ENCODE results near the gene USP36. TPM values are rescaled to one million over a fixed set of nuclear protein-coding genes. Genes with fewer than 3 reads are reported as not detected.
A peak's percentile ranks its signal among the peaks of the same experiment; 100 is the strongest.
"Not testable (repeated sequence)": the region's sequence is repeated elsewhere in the genome, so short reads cannot be mapped to it uniquely, and the experiment has no call there.

USP36 gene
- total RNA-seq, 1 donor from 2014 or later = 53.4 TPM

DNA sequence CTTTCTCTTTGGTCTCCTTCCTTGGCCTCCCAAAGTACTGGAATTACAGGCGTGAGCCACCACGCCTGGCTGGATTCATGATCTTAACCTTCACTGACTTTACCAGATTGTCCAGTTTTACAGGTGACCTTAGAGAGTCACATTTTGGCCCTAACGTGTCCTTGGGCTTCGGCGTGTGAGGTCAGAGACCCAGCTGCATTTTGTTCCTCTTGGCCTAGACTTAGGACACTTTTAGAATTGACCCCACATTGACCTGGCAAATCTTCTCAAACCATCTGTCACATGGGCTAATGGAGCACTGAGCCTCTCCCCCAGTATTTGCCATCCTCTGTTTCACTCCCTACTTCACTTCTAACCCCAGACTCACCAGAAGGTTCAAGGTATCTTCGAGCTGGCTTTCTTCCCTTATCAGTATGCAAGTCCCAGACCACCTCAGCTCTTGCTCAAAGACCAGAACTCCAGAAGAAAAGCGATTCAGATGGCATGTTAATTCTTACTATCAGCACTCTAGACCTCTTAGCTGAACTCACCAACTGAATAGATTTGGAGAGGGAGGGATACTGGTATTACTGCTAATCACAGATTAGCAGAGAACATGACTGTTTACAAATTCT lies 56.8 kb downstream of the USP36 start:
- H3K27me3 Mint-ChIP-seq = no peaks in the 10 kb centered on the region
- peak overlapping the region; percentile 76 for H3K4me3 Mint-ChIP-seq
- H3K9me3 Mint-ChIP-seq = no peaks in the 10 kb centered on the region
- peaks cover 19% of the 10 kb centered on the region for H3K4me1 Mint-ChIP-seq (ENCODE audit: unreplicated experiment)
- DNase-seq (ENCODE audit: extremely low spot score, unreplicated experiment) = no peak
- peak overlapping the region; percentile 87 for H3K27ac Mint-ChIP-seq
- peaks cover 5% of the 10 kb centered on the region for H3K36me3 Mint-ChIP-seq
- TF ChIP-seq, protein P1, sequence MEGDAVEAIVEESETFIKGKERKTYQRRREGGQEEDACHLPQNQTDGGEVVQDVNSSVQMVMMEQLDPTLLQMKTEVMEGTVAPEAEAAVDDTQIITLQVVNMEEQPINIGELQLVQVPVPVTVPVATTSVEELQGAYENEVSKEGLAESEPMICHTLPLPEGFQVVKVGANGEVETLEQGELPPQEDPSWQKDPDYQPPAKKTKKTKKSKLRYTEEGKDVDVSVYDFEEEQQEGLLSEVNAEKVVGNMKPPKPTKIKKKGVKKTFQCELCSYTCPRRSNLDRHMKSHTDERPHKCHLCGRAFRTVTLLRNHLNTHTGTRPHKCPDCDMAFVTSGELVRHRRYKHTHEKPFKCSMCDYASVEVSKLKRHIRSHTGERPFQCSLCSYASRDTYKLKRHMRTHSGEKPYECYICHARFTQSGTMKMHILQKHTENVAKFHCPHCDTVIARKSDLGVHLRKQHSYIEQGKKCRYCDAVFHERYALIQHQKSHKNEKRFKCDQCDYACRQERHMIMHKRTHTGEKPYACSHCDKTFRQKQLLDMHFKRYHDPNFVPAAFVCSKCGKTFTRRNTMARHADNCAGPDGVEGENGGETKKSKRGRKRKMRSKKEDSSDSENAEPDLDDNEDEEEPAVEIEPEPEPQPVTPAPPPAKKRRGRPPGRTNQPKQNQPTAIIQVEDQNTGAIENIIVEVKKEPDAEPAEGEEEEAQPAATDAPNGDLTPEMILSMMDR (conservative IDR thresholded peaks at IDR 0.05) = no peak

DNA sequence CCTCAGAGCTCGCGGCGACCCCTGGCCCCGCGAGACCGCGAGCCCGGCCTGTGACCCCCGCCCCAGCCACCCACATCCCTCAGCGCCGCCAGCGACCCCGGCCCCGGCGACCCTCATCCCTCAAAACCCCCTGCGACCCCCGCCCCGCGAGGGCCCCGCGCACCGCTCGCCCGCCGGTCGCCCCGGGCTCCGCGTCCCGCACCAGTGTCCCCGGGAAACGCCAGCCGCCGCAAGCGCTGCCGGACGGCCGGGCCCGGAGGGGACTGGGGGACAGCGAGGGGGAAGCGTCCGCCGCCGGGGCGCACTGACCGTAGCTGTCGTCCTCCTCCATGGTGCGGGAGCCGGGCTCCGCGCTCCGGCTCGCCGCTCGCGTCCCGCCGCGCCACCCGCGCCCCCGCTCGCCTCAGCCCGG lies 58.7 kb downstream of the USP36 start, which contains the start of gene CYTH1:
Gene CYTH1 (minus strand): TSS at position 381 of the 412 bp plus-strand sequence. CDS start 50 bp downstream, at position 331.
- H3K4me3 Mint-ChIP-seq = peak within 1 kb of the TSS; percentile 92
- peaks cover 19% of the 10 kb centered on the region for H3K4me1 Mint-ChIP-seq (ENCODE audit: unreplicated experiment)
- peak within 1 kb of the TSS; percentile 87 for H3K27ac Mint-ChIP-seq
- no peak for DNase-seq (ENCODE audit: extremely low spot score, unreplicated experiment)
- H3K27me3 Mint-ChIP-seq = no peaks in the 10 kb centered on the region
- H3K36me3 Mint-ChIP-seq = no peaks in the 10 kb centered on the region
- TF ChIP-seq, protein P1 (conservative IDR thresholded peaks at IDR 0.05) = no peak
- H3K9me3 Mint-ChIP-seq = no peaks in the 10 kb centered on the region

DNA sequence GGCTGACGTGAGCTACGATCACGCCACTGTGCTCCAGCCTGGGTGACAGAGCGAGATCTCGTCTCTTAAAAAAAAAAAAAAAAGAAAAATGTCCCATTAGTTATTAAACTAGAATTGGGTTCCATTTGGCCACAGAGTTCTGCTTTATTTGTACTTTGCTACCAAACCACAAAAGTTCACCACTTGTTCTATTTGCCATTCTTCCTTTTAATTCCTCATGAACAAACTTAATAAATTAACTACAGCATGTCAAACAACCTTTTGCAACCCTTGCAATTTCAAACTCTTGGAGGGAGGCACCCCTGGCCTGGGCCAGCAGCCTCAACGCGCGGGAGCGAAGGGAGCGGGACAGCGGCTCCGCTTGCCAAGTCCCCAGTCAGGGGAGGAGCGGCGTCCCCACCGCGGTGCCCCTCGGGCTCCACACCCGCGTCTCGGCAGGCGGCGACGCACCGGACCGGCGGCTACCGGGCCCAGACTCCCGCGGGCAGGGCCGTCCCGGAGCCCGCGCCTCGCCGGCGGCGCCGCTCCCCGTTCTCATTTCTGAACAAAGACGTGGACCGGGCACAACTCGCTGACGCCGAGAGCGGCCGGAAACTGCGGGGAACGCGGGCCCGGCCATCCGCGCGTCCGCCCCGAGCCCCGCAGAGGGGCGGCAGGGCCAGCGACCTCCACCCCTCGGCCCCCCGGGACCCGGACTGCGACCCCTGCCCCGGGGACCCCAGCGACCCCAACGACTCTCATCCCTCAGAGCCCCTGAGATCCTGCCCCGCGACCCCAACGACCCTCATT lies 59.3 kb downstream of the USP36 start:
- H3K4me3 Mint-ChIP-seq = peak overlapping the region; percentile 92
- no peaks in the 10 kb centered on the region for H3K9me3 Mint-ChIP-seq
- peaks cover 19% of the 10 kb centered on the region for H3K4me1 Mint-ChIP-seq (ENCODE audit: unreplicated experiment)
- TF ChIP-seq, protein P1 (conservative IDR thresholded peaks at IDR 0.05) = peak; percentile 16
- H3K36me3 Mint-ChIP-seq = no peaks in the 10 kb centered on the region
- no peaks in the 10 kb centered on the region for H3K27me3 Mint-ChIP-seq
- peak overlapping the region; percentile 58 for H3K27ac Mint-ChIP-seq
- DNase-seq (ENCODE audit: extremely low spot score, unreplicated experiment) = no peak

DNA sequence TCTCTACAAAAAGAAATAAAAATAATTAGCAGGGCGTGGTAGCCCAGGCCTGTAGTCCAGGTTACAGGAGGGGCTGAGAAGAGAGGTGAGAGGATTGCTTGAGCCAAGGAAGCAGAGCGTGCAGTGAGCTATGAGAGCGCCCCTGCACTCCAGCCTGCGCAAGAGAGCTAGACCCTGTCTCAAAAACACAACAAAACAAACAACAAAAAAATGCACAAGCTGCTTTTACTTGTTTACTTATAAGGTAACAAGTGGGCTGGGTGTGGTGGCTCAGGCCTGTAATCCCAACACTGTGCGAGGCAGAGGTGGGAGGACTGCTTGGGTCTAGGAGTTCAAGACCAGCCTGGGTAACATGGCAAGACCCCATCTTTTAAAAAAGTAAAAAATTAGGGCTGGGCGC lies 60.3 kb downstream of the USP36 start:
- Mint-ChIP-seq H3K36me3 (no peaks in the 10 kb centered on the region), H3K27me3 (no peaks in the 10 kb centered on the region), H3K9me3 (no peaks in the 10 kb centered on the region), H3K27ac (peak overlapping the region; percentile 84), H3K4me3 (peak overlapping the region; percentile 83), H3K4me1 (ENCODE audit: unreplicated experiment) (peaks cover 21% of the 10 kb centered on the region)
- TF ChIP-seq, protein P1 (conservative IDR thresholded peaks at IDR 0.05) = no peak
- DNase-seq (ENCODE audit: extremely low spot score, unreplicated experiment) = no peak

DNA sequence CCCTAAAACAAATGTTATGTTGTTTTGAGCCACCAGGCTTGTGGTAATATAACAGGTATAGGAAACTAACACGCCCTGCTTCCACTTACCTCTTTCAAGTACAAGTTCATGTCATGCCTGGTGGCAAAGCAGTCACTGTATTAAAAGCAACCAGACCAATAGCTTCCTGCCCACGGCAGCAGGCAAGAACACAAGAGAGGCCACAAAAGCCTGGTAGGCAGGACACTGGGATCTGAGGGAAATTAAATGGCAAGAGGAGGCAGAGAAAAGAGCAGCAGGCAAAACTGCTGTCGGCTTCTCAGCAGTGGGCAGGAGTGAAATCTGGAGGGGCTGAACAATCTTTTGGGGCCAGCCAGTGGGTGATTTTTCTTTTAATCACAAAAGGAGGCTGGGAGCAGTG lies 60.8 kb downstream of the USP36 start:
- Mint-ChIP-seq H3K27me3 (no peaks in the 10 kb centered on the region), H3K36me3 (no peaks in the 10 kb centered on the region), H3K4me3 (peak overlapping the region; percentile 83), H3K9me3 (no peaks in the 10 kb centered on the region), H3K27ac (peak overlapping the region; percentile 84), H3K4me1 (ENCODE audit: unreplicated experiment) (peaks cover 25% of the 10 kb centered on the region)
- DNase-seq (ENCODE audit: extremely low spot score, unreplicated experiment) = no peak
- TF ChIP-seq, protein P1 (conservative IDR thresholded peaks at IDR 0.05) = no peak

DNA sequence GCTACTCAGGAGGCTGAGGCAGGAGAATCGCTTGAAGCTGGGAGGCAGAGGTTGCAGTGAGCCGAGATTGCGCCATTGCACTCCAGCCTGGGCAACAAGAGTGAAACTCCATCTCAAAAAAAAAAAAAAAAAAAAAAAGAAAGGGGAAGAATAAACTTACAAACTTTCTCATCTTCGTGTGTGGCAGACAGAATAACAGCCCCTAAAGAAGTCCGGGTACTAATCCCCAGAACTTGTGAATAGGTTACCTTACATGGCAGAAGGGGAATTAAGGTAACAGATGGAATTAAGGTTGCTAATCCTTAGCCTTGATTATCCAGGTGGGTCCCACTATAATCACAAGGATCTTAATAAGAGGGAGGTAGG lies 61.3 kb downstream of the USP36 start:
- Mint-ChIP-seq H3K27ac (peak overlapping the region; percentile 84), H3K4me1 (ENCODE audit: unreplicated experiment) (peaks cover 30% of the 10 kb centered on the region), H3K4me3 (peak overlapping the region; percentile 83)
- not testable (repeated sequence) for H3K36me3 Mint-ChIP-seq; H3K9me3 Mint-ChIP-seq; H3K27me3 Mint-ChIP-seq; DNase-seq (ENCODE audit: extremely low spot score, unreplicated experiment)

Measured in type B pancreatic cell (in vitro differentiated cells).